GM12892 (cell line): Measurements from ENCODE around the gene HPS5.

Experiments
- POLR2A ChIP-seq: IDR thresholded peaks from 2 replicates; pipeline ENCODE4 v1.6.1; 2011; ENCODE audit warnings: low read depth, low read length, control low read depth
- POLR2AphosphoS5 ChIP-seq: IDR thresholded peaks from 2 replicates; pipeline ENCODE4 v1.6.1; 2011; ENCODE audit warnings: low read depth, low read length, control low read depth

DNA sequence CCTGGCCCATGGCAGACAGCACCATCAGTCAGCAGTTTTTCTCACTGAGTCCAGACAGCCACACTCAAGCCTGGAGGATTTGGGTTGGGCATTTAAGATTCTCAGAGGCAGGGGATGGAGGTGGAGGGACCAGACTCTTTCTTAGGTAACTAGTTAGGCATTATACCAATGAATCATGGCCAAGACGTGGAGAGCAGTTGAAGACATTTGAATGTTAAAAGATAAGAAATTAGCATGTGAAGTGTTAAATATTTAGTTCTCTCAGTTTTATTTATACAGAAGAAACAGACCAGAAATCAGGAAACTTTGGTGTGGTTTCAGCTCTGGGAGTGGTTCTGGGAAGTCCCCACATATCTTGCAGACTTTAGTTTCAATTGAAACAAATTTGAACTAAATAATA, 10.4 kb upstream of the HPS5 start:
- no peak for TF ChIP-seq POLR2A
- no peak for TF ChIP-seq POLR2AphosphoS5
